K562 (cell line): ENCODE results near the gene S100A10. TPM values are rescaled to one million over a fixed set of nuclear protein-coding genes. Genes with fewer than 3 reads are reported as not detected.

Source experiments
- ATAC-seq: fragments of 200-7000 bp; cut with Tn5 transposase; 3 replicates; pipeline ENCODE4 v1.9.1; 2020; ENCODE audit warnings: moderate library complexity
- BruUV-seq: library from RNA; stranded (reverse); fragments of 400-500 nt; replicated peaks from 2 replicates; lab custom pipeline; 2021; lab: Mats Ljungman, UMichigan
- CTCF ChIA-PET: fragments of 300-600 bp; formaldehyde crosslinking; extraction: SDS; loops from one replicate; lab custom pipeline; 2021; ENCODE audit warnings: low intra/inter-chr PET ratio; lab: Yijun Ruan, JAX
- POLR2A ChIA-PET: fragments of 300-600, 350-650 bp; sonication (Branson Sonifier 250); formaldehyde crosslinking; extraction: SDS; loops from one replicate; lab custom pipeline; 2021; ENCODE audit warnings: antibody characterized with exemption, inconsistent platforms; lab: Yijun Ruan, JAX
- DNase-seq, 4 experiments: peaks; one replicate each; pipeline versions ENCODE4 v3.0.0 to v3.0.0-alpha.2; 2011 to 2018; ENCODE audit warnings: low spot score in 3 of 4, mixed read lengths in 3 of 4; ENCODE audit errors: extremely low read depth in 1 of 4
- FAIRE-seq: peaks from 2 replicates; lab custom pipeline; 2011; peaks lifted over from hg19 to GRCh38; lab: Jason Lieb, UNC
- H2AFZ ChIP-seq: 2 replicates; pipeline ENCODE4 v1.6.0; 2011; ENCODE audit warnings: low read depth, low read length, control low read depth, inconsistent platforms
- H3K27ac ChIP-seq: fragments of 200-600 bp; 3 replicates; pipeline ENCODE4 v1.8.0; 2011; ENCODE audit warnings: low read depth, mild to moderate bottlenecking, control low read depth, inconsistent platforms, low read length, moderate library complexity, mixed read lengths; ENCODE audit errors: extremely low read depth
- H3K27me3 ChIP-seq, 2 experiments: fragments of 300-600 bp in 1 of 2; 2 replicates in 1 of 2; 3 replicates in 1 of 2; pipeline versions ENCODE4 v1.6.0 to v1.8.0; 2011; ENCODE audit warnings: inconsistent platforms in 2 of 2, low read length in 2 of 2, mild to moderate bottlenecking in 1 of 2, mixed read lengths in 1 of 2, moderate library complexity in 1 of 2; ENCODE audit not compliant: control insufficient read depth in 2 of 2, insufficient read depth in 2 of 2
- H3K36me3 ChIP-seq: fragments of 300-600 bp; 3 replicates; pipeline ENCODE4 v1.8.0; 2011; ENCODE audit warnings: mild to moderate bottlenecking, low read length, inconsistent platforms; ENCODE audit not compliant: control insufficient read depth, insufficient read depth
- H3K4me1 ChIP-seq, 2 experiments: fragments of 200-600 bp in 1 of 2; replicated peaks in 1 of 2; 2 replicates in 1 of 2; 3 replicates in 1 of 2; pipeline versions ENCODE4 v1.5.1 to v1.8.0; 2011; ENCODE audit warnings: inconsistent platforms in 2 of 2, low read length in 2 of 2, mild to moderate bottlenecking in 1 of 2, mixed read lengths in 1 of 2, moderate library complexity in 1 of 2; ENCODE audit not compliant: control insufficient read depth in 2 of 2, insufficient read depth in 2 of 2
- H3K4me2 ChIP-seq: 2 replicates; pipeline ENCODE4 v1.6.1; 2011; ENCODE audit warnings: low read length, control low read depth, inconsistent platforms, mixed read lengths; ENCODE audit not compliant: insufficient read depth
- H3K4me3 ChIP-seq: fragments of 200-600 bp; sonication (generic), shearing (Covaris generic); 2 replicates; pipeline ENCODE4 v1.5.1; 2016; ENCODE audit warnings: control low read depth, inconsistent platforms
- H3K79me2 ChIP-seq: fragments of 200-600 bp; 3 replicates; pipeline ENCODE4 v1.8.0; 2011; ENCODE audit warnings: low read length, inconsistent platforms; ENCODE audit not compliant: control insufficient read depth, insufficient read depth
- H3K9ac ChIP-seq, 2 experiments: 2 replicates each; pipeline versions ENCODE4 v1.6.0 to v1.6.1; 2011; ENCODE audit warnings: low read depth in 2 of 2, low read length in 2 of 2, control low read depth in 1 of 2, inconsistent platforms in 1 of 2, mild to moderate bottlenecking in 1 of 2, mixed read lengths in 1 of 2; ENCODE audit not compliant: insufficient read depth in 1 of 2
- H3K9me1 ChIP-seq: one replicate; pipeline ENCODE4 v1.6.0; 2011; ENCODE audit warnings: inconsistent platforms, mild to moderate bottlenecking, low read length, moderate library complexity; ENCODE audit not compliant: control insufficient read depth, insufficient read depth
- H3K9me3 ChIP-seq: replicated peaks from 2 replicates; pipeline ENCODE4 v1.5.1; 2011; ENCODE audit warnings: low read depth, low read length, inconsistent platforms; ENCODE audit not compliant: control insufficient read depth, insufficient read depth
- H4K20me1 ChIP-seq: replicated peaks from 2 replicates; pipeline ENCODE4 v1.6.1; 2011; ENCODE audit warnings: low read length, inconsistent platforms, mixed read lengths; ENCODE audit not compliant: control insufficient read depth, insufficient read depth
- ATF1 ChIP-seq, 2 experiments: fragments of 450-650 bp in 1 of 2; IDR thresholded peaks; 2 replicates each; pipeline ENCODE4 v1.6.1; 2016; ENCODE audit warnings: missing compliant biosample characterization in 1 of 2, missing genetic modification characterization in 1 of 2
- CBFA2T3 ChIP-seq: fragments of 450-650 bp; IDR thresholded peaks from 2 replicates; pipeline ENCODE4 v1.6.1; 2017
- FOXA3 ChIP-seq, 2 experiments: fragments of 450-650 bp in 1 of 2; sonication (generic) in 1 of 2; formaldehyde crosslinking; IDR thresholded peaks in 1 of 2; conservative IDR thresholded peaks in 1 of 2; 2 replicates each; pipeline versions ENCODE4 v1.4.0 to v1.8.0; 2020 to 2022; ENCODE audit warnings: mild to moderate bottlenecking in 2 of 2, missing genetic modification reagents in 1 of 2
- GABPB2 ChIP-seq: fragments of 250-450 bp; sonication (Bioruptor Pico); conservative IDR thresholded peaks from 2 replicates; pipeline ENCODE4 v1.5.1; 2021; ENCODE audit warnings: mild to moderate bottlenecking
- PURB ChIP-seq: sonication (generic); formaldehyde crosslinking; IDR thresholded peaks from 2 replicates; pipeline ENCODE4 v1.9.0; 2021; ENCODE audit warnings: low read depth, mild to moderate bottlenecking, missing genetic modification reagents
- RHOXF2B ChIP-seq: fragments of 250-450 bp; sonication (Bioruptor Pico); conservative IDR thresholded peaks from 2 replicates; pipeline ENCODE4 v1.5.1; 2021
- TAF1 ChIP-seq: IDR thresholded peaks from 2 replicates; pipeline ENCODE4 v1.6.1; 2011; ENCODE audit warnings: mild to moderate bottlenecking, low read length, moderate library complexity; ENCODE audit not compliant: insufficient read depth, control insufficient read depth, severe bottlenecking; ENCODE audit errors: extremely low read depth
- TCF7L2 ChIP-seq: fragments of 150-350 bp; IDR thresholded peaks from 2 replicates; pipeline ENCODE4 v1.6.1; 2016; ENCODE audit warnings: low read depth, mild to moderate bottlenecking, low read length, moderate library complexity
- TEAD4 ChIP-seq, 2 experiments: sonication (generic) in 1 of 2; formaldehyde crosslinking in 1 of 2; IDR thresholded peaks; 2 replicates each; pipeline versions ENCODE4 v1.6.1 to v1.8.0; 2012 to 2022; ENCODE audit warnings: borderline replicate concordance in 1 of 2, inconsistent platforms in 1 of 2, low read length in 1 of 2, mild to moderate bottlenecking in 1 of 2, missing genetic modification reagents in 1 of 2
- ZNF354B ChIP-seq: fragments of 250-450 bp; sonication (Bioruptor Pico); IDR thresholded peaks from 2 replicates; pipeline ENCODE4 v1.4.0; 2020
- ZNF445 ChIP-seq: fragments of 250-450 bp; sonication (Bioruptor Pico); IDR thresholded peaks from 2 replicates; pipeline ENCODE4 v1.4.0; 2020; ENCODE audit warnings: low read depth, mild to moderate bottlenecking, moderate library complexity
- ZNF830 ChIP-seq: fragments of 250-450 bp; sonication (Bioruptor Pico); IDR thresholded peaks from 2 replicates; pipeline ENCODE4 v1.5.0; 2021; ENCODE audit warnings: mild to moderate bottlenecking
- WGBS: fragments of 100-300 bp; shearing (Covaris generic); methylation state at CpG from one replicate; pipeline ENCODE4 v1.1.6; 2016; ENCODE audit warnings: low coverage, mixed read lengths; ENCODE audit not compliant: insufficient coverage; ENCODE audit errors: missing lambda C conversion rate; 5-methylcytosine and 5-hydroxymethylcytosine counted together
- in situ Hi-C: fragments of 300-500 bp; cut with MboI; formaldehyde crosslinking; loops from 4 replicates; pipeline ENCODE4 v1.15.0; 2018; ENCODE audit warnings: inconsistent platforms, mixed read lengths
- intact Hi-C: fragments of 100-400 bp; cut with micrococcal nuclease; formaldehyde crosslinking; loops from 2 replicates; pipeline ENCODE4 v1.14.2; 2022
- polyA plus RNA-seq, 8 experiments: library from polyadenylated mRNA; depleted of rRNA in 4 of 8; stranded (reverse) in 5 of 8; unstranded in 3 of 8; fragments of >200 nt; fragmentation: Nextera tagmentation in 2 of 8; fragmentation: Illumina TruSeq in 1 of 8; extraction: Ambion mirVana in 2 of 8; extraction: Trizol in 1 of 8; gene quantifications; 2 replicates each; pipeline versions ENCODE4 v1.2.1 to v1.2.3, GENCODE V29; 2011 to 2014; ENCODE audit warnings: inconsistent platforms in 1 of 8, missing spikeins in 1 of 8
- total RNA-seq, 7 experiments: library from RNA; depleted of rRNA in 6 of 7; stranded (reverse); fragments of >200 nt in 6 of 7; fragmentation: Illumina TruSeq in 2 of 7; extraction: Trizol in 2 of 7; gene quantifications; 2 replicates each; pipeline versions ENCODE4 v1.2.1 to v1.2.3, GENCODE V29; 2011 to 2021; ENCODE audit warnings: low replicate concordance in 1 of 7
- TF ChIP-seq, protein P1 (sequence below): fragments of 450-650 bp; IDR thresholded peaks from one replicate; pipeline ENCODE4 v1.6.1; 2018; ENCODE audit warnings: mild to moderate bottlenecking, moderate library complexity; ENCODE audit not compliant: partially characterized antibody

Gene S100A10
- total and polyA plus RNA-seq, 9 of the 15 experiments (the other 6 are each of a cell fraction or from before 2014, with no cell fraction given), result 0.32 to 1.6 (median 0.50) TPM; not detected in 3

DNA sequence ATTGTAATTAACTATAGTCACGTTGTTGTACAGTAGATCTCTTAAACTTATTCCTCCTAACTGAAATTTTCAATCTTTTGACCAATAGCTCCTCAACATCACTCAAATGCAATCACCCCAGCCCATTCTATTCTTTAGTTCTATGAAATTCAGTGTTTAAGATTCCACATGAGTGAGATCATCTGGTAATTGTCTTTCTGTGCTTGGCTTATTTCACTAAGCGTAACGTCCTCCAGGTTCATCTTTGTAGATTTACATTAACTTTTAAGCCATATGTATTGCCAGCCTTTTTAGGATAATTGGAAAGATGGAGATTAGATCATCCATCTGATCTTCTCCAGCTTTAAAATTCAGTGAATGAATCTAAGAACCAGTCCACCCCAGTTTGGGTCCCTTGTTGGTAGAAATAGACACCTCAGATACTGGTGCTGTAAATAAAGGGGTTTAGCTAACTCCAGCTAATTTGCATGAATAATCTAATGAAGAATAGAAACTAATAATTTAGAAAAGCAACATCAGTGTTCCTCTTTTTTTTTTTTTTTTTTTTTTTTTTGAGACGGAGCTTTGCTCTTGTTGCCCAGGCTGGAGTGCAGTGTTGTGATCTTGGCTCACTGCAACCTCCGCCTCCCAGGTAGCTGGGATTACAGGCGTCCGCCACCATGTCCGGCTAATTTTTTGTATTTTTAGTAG is 7.0 kb downstream of the S100A10 start:
- CTCF ChIA-PET, result no interaction called here
- no peak overlapping the region for H3K27ac ChIP-seq
- no peak for DNase-seq
- WGBS, result 45% methylated on average over 7 of the region's 8 CpGs
- 0 out of 5 replicates have a peak, but pooled peaks cover 0 to 1% of the 10 kb centered on the region in 2 experiments for H3K4me1 ChIP-seq
- no peak overlapping the region for H3K4me3 ChIP-seq
- no peaks in the 10 kb centered on the region for H3K9me1 ChIP-seq
- no peak overlapping the region for H2AFZ ChIP-seq
- in situ Hi-C loops (no loop called here), intact Hi-C loops (no loop called here)
- H3K4me2 ChIP-seq, result no peak overlapping the region
- H3K9me3 ChIP-seq, result no peaks in the 10 kb centered on the region
- H3K27me3 ChIP-seq, result peaks cover 16 to 45% of the 10 kb centered on the region in 2 experiments
- FAIRE-seq, result no peak
- no peak for TF ChIP-seq GABPB2 (CRISPR knock-in tag)
- TF ChIP-seq ATF1 (CRISPR knock-in tag; IDR thresholded peaks at IDR 0.05), result no peak
- no peak for TF ChIP-seq ATF1 (tag; IDR thresholded peaks at IDR 0.05)
- TF ChIP-seq CBFA2T3, result no peak
- TF ChIP-seq RHOXF2B (CRISPR knock-in tag), result no peak
- no peak for TF ChIP-seq PURB
- TF ChIP-seq ZNF830, result no peak
- no peak for TF ChIP-seq TCF7L2
- TF ChIP-seq TEAD4 (IDR thresholded peaks at IDR 0.05; ENCODE audit: low read length), result no peak
- no peak for TF ChIP-seq TEAD4 (CRISPR knock-in tag; IDR thresholded peaks at IDR 0.05; ENCODE audit: borderline replicate concordance)
- TF ChIP-seq ZNF445, result no peak
- TF ChIP-seq FOXA3 (CRISPR knock-in tag; conservative IDR thresholded peaks at IDR 0.05 in 1 of 2, IDR thresholded peaks at IDR 0.05 in 1 of 2), result no peak
- TF ChIP-seq TAF1, result no peak
- no peak for TF ChIP-seq ZNF354B (CRISPR knock-in tag)
- TF ChIP-seq, protein P1, sequence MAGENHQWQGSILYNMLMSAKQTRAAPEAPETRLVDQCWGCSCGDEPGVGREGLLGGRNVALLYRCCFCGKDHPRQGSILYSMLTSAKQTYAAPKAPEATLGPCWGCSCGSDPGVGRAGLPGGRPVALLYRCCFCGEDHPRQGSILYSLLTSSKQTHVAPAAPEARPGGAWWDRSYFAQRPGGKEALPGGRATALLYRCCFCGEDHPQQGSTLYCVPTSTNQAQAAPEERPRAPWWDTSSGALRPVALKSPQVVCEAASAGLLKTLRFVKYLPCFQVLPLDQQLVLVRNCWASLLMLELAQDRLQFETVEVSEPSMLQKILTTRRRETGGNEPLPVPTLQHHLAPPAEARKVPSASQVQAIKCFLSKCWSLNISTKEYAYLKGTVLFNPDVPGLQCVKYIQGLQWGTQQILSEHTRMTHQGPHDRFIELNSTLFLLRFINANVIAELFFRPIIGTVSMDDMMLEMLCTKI, result no peak
- no peaks in the 10 kb centered on the region for H3K79me2 ChIP-seq
- no peak for ATAC-seq
- no TSS peak for BruUV-seq
- no peaks in the 10 kb centered on the region for H3K36me3 ChIP-seq
- POLR2A ChIA-PET, result interaction anchor here (0.9 kb wide), 1 partner anchor 15 kb away, joined by 4 read pairs; no protein-coding TSS in a partner anchor
- H3K9ac ChIP-seq, result no peak overlapping the region
- no peaks in the 10 kb centered on the region; the same call in 1 of the 2 replicates for H4K20me1 ChIP-seq
